HG03060 (cell line): Measurements from ENCODE around the gene ARHGAP24.

Experiments used
- ATAC-seq: cut with Tn5 transposase; IDR thresholded peaks from one replicate; pipeline ENCODE4 v1.9.1; 2021; ENCODE audit warnings: low read depth, moderate number of reproducible peaks; ENCODE audit not compliant: unreplicated experiment

The ARHGAP24 gene

GRCh38 chr4:86036736-86037135 is 561.8 kb downstream of the ARHGAP24 start:
- ATAC-seq: no peak

GRCh38 chr4:86038037-86038436 is 563.1 kb downstream of the ARHGAP24 start:
- no peak for ATAC-seq

GRCh38 chr4:86043755-86044592 is 569.0 kb downstream of the ARHGAP24 start:
- ATAC-seq: peak; percentile 77

- ATAC-seq: no peak
Observed at GRCh38 chr4:86044593-86044985, 569.6 kb downstream of the ARHGAP24 start.

- no peak for ATAC-seq
Observed at GRCh38 chr4:86048426-86048825, 573.5 kb downstream of the ARHGAP24 start.

GRCh38 chr4:86050496-86050895 is 575.5 kb downstream of the ARHGAP24 start:
- no peak for ATAC-seq
